CD4-positive, alpha-beta T cell treated with Interleukin-2 at 100 ng/mL for 4 hours (primary cell): ENCODE data around the gene SARNP.
"Not testable (repeated sequence)": the region's sequence is repeated elsewhere in the genome, so short reads cannot be mapped to it uniquely, and the experiment has no call there.

Experiments
- DNase-seq: peaks from one replicate; pipeline ENCODE4 v3.0.0-alpha.2; 2020; ENCODE audit warnings: low spot score

Gene SARNP

GRCh38 chr12:55797068-55797467 lies 20.5 kb downstream of the SARNP start:
- peak; percentile 18 for DNase-seq

DNA sequence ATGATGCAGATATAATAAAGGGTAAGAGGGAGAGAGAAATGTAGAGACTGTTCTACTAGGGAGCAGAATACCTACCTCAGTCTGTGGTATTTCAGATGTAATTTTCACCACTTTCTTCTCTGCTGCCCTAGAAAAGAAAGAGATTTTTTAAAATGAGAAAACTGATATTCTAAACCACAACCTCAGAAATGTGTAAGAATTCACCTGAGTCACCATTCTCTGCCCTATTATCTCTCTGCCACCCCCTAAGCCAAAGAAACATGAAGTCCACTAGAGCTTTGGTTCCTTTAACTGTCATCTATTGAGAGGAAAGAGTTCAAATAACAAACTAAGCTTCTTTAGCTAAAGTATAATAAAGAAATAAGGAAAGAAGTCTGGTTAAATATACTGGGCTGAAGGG lies 21.6 kb downstream of the SARNP start:
- no peak for DNase-seq

DNA sequence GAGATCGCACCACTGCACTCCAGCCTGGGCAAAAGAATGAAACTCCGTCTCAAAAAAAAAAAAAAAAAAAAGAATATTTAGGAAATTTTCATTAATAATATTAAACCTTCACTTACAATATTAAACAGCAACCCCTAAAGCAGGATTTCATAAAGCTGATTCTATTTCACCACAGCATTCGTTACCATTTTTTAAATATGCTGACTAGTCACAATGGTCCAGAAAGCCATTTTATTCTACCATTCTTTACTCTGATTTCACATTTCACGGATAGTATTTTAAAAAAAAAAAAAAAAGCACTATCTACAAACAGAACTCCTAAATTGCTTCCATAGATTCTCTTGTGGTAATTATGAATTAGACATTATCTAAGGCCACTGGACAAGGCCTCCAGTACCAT lies 27.6 kb downstream of the SARNP start:
- no peak for DNase-seq

DNA sequence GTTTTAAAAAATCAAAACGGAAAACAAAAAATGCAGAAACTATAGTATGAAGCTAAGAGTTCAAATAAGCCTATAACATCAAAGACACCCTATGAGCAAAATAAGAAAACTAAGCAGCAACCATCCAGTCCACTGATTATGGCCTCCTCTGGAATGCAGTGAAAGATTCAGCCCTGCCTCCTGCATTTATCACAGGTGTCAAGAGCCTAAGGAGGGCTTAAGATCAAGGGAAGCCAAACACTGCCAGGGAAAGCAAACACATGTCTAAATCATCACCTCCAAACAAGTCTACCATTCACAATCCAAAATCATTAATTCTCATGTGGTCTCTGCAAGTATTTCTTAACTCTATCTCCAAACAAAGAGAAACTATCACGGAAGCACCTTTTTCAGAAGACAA lies 28.4 kb downstream of the SARNP start:
- no peak for DNase-seq

DNA sequence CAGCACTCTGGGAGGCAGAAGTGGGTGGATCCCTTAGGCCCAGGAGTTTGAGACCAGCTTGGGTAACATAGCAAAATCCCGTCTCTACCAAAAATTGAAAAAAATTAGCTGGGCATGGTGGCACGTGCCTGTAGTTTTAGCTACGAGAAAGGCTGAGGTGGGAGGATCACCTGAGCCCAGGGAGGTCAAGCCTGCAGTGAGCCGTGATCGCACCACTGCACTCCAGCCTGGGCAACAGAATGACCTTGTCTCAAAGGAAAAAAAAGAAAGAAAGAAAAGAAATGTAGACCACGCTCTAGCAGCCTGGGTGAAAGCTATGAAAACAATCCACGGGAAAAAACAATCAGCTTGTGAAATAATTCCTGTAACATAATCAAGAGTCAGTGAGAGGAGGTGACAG lies 29.0 kb downstream of the SARNP start:
- DNase-seq, result no peak

DNA sequence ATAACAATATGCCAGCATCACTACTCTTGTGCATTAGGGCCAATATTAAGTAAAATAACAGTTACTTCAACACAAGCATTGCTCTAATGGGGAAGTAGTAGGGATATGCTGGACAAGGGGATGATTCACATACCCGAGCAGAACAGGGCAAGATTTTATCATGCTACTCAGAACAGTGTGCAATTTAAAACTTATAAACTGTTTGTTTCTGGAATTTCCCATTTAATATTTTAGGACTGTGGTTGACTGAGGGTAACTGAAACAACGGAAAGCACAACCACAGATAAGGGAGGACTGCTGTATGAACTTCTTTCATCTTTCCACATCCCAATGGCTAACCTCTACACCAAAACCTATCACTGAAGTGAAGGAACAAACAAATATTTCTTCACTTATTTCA lies 36.8 kb downstream of the SARNP start:
- DNase-seq, result peak; percentile 4

DNA sequence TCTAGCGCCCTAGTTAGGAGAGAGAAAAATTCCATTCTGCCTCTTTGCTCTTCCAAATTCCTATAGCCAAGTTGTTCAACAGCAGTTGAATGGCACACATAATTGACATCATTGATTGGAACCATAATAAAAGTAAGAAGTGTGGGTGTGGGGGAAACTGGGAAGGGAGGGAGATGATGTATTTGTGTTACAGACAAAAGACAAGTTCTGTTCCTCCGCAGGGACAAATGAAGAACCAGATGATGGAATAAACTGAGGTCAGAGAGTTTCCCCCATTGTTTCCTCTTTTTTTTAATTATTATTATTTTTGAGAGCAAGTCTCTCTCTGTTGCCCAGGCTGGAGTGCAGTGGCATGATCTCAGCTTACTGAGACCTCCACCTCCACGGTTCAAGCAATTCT lies 39.7 kb downstream of the SARNP start:
- DNase-seq, result no peak

- DNase-seq, result no peak
Observed at GRCh38 chr12:55771736-55772135, 45.8 kb downstream of the SARNP start.

DNA sequence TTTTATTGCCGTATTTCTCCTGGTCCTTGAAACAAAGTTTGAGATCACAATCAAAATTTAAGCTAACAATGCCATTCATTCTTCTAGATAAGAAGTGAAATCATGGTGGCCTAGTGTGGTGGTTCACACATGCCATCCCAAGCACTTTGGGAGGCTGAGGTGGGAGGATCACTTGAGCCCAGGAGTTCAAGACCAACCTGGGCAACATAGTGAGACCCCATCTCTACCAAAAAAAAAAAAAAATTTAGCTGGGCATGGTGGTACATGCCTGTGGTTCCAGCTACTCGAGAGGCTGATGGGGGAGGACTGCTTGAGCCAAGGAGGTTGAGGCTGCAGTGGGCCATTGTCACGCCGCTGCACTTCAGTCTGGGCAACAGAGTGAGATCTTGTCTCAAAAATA lies 50.4 kb downstream of the SARNP start:
- DNase-seq, result no peak

- DNase-seq, result no peak
Observed at GRCh38 chr12:55765736-55766290, 51.7 kb downstream of the SARNP start.

DNA sequence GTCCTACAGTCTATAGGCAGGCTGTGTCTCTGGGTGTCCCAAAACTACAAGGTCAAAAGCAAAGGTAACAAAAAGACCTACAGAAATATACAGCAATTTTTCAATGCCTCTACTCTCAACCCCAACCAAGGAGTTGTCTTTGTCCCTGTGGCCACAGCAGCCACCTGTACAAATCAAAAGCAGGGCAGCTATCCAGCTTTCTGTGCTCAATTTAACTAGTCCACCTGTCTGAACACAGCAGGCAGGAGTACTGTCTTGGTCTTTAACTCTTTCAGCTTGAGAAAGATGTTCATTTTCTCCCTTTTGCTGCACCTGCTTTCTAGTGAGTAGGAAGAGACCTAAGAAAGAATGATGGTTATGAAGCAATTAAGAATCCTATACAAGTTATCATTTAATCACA lies 54.9 kb downstream of the SARNP start:
- DNase-seq, result no peak

DNA sequence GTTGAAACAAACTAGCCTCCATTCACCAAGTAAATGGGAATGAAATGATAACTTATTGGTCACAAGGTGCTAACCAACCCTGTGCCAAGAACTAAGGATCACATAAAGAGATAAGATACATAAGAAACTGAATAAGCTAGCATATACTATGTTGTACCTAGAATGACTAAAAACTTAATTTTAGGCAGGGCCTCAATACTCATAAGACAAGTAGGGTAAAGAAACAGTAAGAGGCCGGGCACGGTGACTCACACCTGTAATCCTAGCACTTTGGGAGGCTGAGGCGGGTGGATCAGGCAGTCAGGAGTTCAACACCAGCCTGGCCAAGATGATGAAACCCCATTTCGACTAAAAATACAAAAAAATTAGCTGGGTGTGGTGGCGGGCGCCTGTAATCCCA lies 56.9 kb downstream of the SARNP start:
- DNase-seq, result no peak

DNA sequence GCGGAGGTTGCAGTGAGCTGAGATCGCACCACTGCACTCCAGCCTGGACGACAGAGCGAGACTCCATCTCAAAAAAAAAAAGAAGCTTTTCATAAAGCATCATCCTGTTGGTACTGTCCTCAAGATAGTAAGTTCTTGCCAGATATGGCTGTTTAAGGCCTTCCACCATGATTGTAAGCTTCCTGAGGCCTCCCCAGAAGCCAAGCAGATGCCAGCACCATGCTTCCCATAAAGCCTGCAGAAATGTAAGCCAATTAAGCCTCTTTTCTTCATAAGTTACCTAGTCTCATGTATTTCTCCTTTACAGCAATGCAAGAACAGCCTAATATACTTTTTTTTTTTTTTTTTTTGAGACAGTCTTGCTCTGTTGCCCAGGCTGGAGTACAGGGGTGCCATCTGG lies 58.9 kb downstream of the SARNP start:
- not testable (repeated sequence) for DNase-seq

- no peak for DNase-seq
Observed at GRCh38 chr12:55757701-55758100, 59.8 kb downstream of the SARNP start.

GRCh38 chr12:55755246-55755645 lies 62.3 kb downstream of the SARNP start:
- no peak for DNase-seq

DNA sequence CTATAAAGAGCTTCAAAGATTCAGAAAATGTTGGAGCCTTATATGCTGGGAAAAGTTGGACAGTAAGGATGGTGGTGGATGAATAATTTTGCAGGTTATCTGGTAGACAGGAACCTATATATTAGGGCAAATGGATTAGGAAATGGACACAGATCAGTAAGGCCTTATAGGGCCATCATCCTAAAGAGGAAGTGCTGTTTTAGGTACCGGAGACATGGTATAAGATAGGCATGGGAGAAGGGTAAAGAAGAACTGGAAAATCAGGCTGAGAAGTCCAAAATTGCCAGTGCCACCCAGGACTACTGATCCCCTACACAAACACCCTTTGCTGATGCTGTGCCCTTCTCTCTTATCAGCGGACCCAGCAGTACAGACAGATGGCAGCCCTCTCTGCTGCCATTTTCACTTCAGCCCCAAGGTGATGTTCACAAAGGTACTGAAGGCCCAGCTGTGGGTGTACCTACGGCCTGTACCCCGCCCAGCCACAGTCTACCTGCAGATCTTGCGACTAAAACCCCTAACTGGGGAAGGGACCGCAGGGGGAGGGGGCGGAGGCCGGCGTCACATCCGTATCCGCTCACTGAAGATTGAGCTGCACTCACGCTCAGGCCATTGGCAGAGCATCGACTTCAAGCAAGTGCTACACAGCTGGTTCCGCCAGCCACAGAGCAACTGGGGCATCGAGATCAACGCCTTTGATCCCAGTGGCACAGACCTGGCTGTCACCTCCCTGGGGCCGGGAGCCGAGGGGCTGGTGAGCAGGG lies 69.1 kb downstream of the SARNP start:
- no peak for DNase-seq

GRCh38 chr12:55746913-55747231 lies 70.7 kb downstream of the SARNP start:
- DNase-seq, result no peak

DNA sequence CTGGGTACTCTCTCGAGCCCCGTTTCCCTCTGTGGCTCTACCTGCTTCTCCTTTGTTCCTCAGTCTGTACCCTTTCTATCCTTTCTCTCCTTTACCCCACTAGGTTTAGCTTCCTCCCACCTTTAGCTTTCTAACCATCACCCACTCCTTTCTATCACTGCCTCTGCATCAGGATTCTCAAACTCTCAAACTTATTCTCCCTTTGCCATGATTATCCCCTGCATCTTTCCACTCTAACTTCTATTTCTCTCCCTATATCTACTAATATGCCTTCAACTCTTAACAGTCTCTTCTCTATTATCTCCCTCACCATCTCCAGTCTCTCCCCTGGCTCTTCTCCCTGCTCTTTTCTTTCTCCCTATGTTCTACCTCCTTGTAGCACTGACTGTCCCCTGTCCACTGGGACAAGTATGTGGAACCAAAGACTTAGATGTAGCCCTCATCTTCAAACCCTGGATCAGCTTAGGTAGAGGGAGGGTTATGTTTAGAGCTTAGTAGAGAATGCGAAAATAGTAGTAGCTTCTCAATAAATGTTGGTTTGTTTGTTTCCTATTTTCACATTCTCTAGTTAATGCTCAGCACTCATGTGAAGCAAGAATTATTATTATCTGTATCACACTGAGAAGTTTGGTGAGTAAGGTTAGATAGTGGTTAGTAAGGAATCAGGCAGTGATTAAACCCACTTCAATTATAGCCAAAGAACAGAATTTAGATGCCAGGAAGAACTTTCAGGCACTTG lies 71.2 kb downstream of the SARNP start:
- DNase-seq, result no peak

GRCh38 chr12:55745361-55746173 lies 72.0 kb downstream of the SARNP start:
- no peak for DNase-seq

GRCh38 chr12:55744340-55745030 lies 73.0 kb downstream of the SARNP start:
- DNase-seq, result no peak

GRCh38 chr12:55743406-55744339 lies 73.9 kb downstream of the SARNP start:
- DNase-seq, result peak; percentile 45
